BJ (cell line): ENCODE measurements around the gene IKZF2. TPM values are rescaled to one million over a fixed set of nuclear protein-coding genes. Genes with fewer than 3 reads are reported as not detected.

Experiments
- CTCF ChIA-PET: fragments of 350-600 bp; formaldehyde crosslinking; extraction: SDS; loops from one replicate; lab custom pipeline; 2021; ENCODE audit warnings: antibody characterized with exemption, inconsistent platforms; lab: Yijun Ruan, JAX
- POLR2A ChIA-PET: fragments of 300-600 bp; sonication (Branson Sonifier 250); formaldehyde crosslinking; extraction: SDS; loops from one replicate; lab custom pipeline; 2021; ENCODE audit warnings: antibody characterized with exemption; lab: Charles Lee
- DNase-seq: peaks from one replicate; pipeline ENCODE4 v3.0.0-alpha.2; 2011; ENCODE audit warnings: low read depth
- H3K27me3 ChIP-seq: 2 replicates; pipeline ENCODE4 v1.6.0; 2011; ENCODE audit warnings: low read length; ENCODE audit not compliant: control insufficient read depth, insufficient read depth
- H3K36me3 ChIP-seq: 2 replicates; pipeline ENCODE4 v1.5.1; 2011; ENCODE audit warnings: low read length; ENCODE audit not compliant: control insufficient read depth, insufficient read depth
- H3K4me3 ChIP-seq: 2 replicates; pipeline ENCODE4 v1.5.1; 2011; ENCODE audit warnings: low read depth, mild to moderate bottlenecking, control low read depth, low read length
- CTCF ChIP-seq: IDR thresholded peaks from 2 replicates; pipeline ENCODE4 v1.5.1; 2011; ENCODE audit warnings: low read depth, mild to moderate bottlenecking, control low read depth, inconsistent platforms, low read length, moderate library complexity; ENCODE audit not compliant: insufficient read depth
- polyA plus RNA-seq: library from polyadenylated mRNA; depleted of rRNA; stranded (reverse); fragments of >200 nt; gene quantifications from 2 replicates; pipeline ENCODE4 v1.2.3, GENCODE V29; 2011

Gene IKZF2
- polyA plus RNA-seq, 1 experiment = 2.4 TPM

- POLR2A ChIA-PET = no interaction called here
- H3K27me3 ChIP-seq = no peaks in the 10 kb centered on the region
- no peak for DNase-seq
Measured at GRCh38 chr2:213089438-213089837, 62.0 kb downstream of the IKZF2 start.

GRCh38 chr2:213087040-213087439 is 64.4 kb downstream of the IKZF2 start:
- Histone ChIP-seq H3K27me3 (no peaks in the 10 kb centered on the region), H3K36me3 (no peaks in the 10 kb centered on the region), H3K4me3 (no peak overlapping the region)
- no peak for TF ChIP-seq CTCF
- CTCF ChIA-PET = no interaction called here
- POLR2A ChIA-PET = no interaction called here
- DNase-seq = no peak

More at GRCh38 chr2:213089438-213089837, 62.0 kb downstream of the IKZF2 start:
- Histone ChIP-seq H3K36me3 (no peaks in the 10 kb centered on the region), H3K4me3 (no peak overlapping the region)
- CTCF ChIA-PET = no interaction called here
- TF ChIP-seq CTCF = no peak

GRCh38 chr2:213086571-213086970 is 64.8 kb downstream of the IKZF2 start:
- Histone ChIP-seq H3K27me3 (no peaks in the 10 kb centered on the region), H3K4me3 (no peak overlapping the region), H3K36me3 (no peaks in the 10 kb centered on the region)
- no peak for DNase-seq
- ChIA-PET CTCF (no interaction called here), POLR2A (no interaction called here)
- no peak for TF ChIP-seq CTCF

DNA sequence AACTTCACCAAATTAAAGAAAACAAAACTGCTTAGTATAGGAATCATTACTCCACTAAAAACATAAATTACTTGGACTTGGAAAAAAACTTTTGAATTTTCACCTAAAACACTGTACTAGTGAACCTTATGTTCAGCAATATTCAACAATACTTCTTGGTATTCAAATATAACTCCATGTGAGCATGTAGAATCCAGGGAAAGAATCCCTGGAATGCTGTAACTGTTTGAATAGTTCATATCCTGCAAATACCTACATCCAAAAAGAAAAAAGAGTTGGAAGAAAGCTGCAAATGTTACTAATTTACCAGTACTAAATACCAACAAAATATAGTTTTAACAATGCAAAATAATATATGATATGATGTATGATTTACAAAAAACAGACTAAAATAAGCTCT is 65.4 kb downstream of the IKZF2 start:
- TF ChIP-seq CTCF = no peak
- DNase-seq = no peak
- CTCF ChIA-PET = no interaction called here
- POLR2A ChIA-PET = no interaction called here
- Histone ChIP-seq H3K36me3 (no peaks in the 10 kb centered on the region), H3K27me3 (no peaks in the 10 kb centered on the region), H3K4me3 (no peak overlapping the region)

DNA sequence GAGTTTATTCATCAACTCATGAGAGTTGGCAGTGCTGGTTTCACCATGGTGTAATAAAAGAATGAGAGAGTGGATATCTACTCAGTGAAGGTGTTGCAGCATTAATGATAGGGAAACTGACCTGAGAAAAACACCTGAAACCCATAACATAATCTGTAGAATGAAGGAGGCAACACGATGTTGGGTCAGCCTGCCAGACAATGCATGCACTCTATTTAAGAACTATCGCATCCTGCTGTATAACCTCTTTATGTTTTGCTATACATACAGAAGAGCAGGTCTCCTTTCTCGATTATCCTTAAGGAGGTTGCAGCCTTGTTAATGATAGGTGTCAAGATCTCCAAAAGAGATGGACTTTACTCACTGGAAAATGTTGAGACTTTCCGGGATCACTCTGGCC is 65.9 kb downstream of the IKZF2 start:
- ChIA-PET CTCF (no interaction called here), POLR2A (no interaction called here)
- Histone ChIP-seq H3K4me3 (no peak overlapping the region), H3K36me3 (no peaks in the 10 kb centered on the region), H3K27me3 (no peaks in the 10 kb centered on the region)
- TF ChIP-seq CTCF = no peak
- no peak for DNase-seq
